EL (cell line): ENCODE results near the gene PDGFA.

Experiments
- DNase-seq: peaks from one replicate; pipeline ENCODE4 v3.0.0-alpha.2; 2016

Gene PDGFA

DNA sequence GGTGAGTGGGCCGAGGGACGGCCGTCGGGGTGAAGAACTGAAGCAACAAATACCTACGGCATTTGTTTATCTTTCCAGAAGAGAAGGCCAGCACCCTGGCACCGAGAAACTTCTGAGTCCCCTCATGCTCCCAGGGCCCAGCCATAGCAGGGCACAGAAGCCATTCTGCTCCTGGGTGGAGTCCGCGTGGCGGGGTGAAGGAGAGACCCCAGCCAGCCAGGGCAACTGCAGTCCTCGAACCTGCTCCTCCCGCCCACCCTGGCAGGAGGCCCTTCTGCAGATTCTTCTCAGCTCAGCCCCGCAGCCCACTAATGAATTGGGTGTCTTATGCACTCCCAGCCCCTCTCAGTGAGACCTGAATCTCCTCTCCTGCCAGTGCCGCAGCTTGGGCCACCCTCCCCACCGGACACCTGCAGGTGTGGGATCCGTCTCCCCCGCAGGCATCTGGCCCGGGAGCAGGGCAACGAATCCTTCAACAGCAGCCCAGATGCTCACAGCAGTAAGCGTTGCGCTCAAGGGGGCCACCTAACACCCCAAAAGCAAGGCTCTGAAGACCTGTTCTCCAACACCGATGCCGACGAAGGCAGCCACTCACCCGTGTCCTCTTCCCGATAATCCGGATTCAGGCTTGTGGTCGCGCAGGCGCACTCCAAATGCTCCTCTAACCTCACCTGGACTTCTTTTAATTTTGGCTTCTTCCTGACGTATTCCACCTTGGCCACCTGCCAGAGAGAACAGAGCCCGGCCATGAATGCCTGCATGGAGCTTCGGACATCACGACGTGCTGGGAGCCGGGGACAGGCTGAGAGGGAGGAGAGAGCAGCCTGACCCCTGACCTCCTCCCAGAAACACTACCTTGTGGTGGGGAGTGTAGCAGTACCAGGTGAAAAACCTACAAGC, 18.9 kb downstream of the PDGFA start:
- DNase-seq = no peak

DNA sequence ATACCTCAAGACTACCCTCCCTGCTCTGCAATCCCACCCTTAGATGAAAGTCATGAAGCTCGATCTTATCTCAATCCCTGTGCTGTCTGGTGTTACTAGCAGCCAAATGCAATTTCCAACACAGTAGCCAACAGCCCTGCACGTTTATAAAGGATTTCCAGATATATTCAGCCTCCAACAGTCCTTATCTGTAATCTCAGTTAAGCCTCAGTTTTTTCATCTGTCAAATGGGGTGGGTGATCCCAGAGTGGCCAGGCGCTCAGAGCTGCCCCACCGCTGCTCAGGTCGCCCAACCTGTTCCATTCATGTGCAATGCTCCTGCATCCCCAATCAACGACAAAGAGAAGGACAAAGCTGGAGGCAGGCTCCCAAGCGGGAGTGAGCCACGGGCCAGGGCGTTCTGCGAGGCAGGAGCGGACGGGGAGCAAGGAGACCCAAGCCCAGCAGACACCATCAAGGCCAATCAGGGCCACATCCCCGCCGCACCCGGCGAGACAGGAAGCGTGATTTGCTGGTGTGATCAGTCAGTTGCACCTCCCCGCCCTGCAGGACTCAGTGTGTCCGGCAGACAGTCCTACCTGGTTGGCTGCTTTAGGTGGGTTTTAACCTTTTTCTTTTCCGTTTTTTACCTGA, 19.7 kb downstream of the PDGFA start:
- DNase-seq = no peak

DNA sequence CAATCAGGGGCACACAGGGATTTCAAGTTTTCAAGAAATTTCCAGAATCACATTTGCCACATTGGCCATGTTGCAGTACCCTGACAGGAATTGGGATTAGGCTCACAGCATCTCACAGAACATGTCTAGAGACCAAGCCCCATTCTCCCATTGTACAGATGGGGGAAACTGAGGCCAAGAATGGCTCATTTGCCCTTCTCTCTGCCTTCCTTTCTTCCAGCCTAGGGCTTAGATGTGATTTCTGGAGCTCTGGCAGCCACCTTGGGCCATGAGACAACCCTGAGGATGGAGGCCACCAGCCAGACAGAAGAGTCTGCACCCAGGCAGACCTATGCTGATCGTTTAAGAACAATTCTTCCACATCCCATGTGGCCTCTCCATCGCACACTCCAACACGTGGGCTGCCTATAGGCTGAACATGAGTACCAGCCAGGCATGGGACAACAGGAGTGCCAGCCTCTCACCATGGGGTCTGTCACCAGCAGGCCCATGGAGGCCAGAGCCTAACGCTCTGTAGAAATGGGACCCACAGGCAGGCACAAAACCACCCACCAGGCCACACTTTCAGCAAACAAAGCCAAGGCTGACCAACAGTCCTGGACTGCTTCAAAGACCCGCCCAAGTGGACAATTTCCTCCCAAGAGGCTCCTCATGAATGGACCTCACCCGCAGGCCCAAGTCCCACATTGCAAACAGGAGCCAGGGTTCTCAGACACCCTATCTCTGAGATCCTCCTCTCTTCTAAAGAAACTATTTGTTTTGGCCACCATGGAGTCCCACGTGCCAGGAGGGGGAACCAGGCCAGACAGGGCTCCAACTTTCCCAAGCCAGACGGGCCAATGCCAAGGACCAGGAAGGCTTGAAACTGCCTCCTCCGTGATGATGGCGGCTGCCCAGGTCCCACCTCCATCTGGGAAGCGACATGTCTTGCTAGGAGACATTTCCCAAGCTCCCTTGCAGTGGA, 20.7 kb downstream of the PDGFA start:
- DNase-seq = no peak

DNA sequence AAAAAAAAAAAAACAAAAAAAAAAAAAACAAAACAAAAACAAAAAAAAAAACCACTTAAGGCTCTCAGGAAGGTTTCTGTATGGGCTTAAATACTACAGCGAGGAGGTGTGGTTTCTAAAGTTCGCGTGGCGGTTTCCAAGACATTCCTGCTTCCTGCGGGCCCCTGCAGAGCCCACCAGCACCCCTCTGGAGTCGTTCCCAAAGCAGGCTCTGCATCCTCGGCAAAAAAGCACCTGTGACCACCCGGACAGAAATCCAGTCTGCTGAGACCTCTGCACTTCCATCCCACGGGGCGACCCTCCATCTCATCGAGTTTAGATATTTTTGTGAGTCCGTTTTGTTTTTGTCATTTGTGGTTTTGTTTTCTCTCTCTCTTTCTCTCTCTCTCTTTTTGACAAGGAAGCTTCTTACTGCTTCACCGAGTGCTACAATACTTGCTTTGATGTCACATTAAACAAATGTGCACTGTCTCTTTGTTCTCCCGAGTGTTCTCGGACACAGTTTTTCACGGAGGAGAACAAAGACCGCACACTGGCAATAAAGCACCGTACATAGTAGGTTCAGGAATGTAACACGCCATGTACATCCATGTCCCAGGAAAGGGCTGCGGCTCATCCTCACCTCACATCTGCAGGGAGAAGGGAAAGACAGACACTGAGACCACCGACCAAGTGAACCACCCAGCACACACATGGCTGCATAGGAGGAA, 21.5 kb downstream of the PDGFA start:
- no peak for DNase-seq

DNA sequence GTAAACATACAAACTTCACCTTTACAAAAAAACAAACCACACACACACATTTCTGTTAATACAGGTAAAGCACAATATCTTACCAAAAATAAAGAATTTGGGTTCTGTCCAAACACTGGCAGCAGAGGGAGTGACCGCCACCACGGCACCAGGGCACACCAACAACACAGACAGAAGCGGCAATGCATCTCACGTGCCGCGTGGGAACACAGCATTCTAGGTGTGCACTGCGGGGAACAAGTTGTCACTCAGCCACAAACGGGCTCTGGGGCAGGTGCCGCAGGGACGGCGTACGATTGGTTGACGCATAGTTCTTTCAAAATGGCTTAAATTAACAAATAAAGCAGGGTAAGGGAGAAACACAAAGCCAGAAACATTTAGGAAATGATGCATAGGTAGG, 22.3 kb downstream of the PDGFA start:
- DNase-seq = no peak

DNA sequence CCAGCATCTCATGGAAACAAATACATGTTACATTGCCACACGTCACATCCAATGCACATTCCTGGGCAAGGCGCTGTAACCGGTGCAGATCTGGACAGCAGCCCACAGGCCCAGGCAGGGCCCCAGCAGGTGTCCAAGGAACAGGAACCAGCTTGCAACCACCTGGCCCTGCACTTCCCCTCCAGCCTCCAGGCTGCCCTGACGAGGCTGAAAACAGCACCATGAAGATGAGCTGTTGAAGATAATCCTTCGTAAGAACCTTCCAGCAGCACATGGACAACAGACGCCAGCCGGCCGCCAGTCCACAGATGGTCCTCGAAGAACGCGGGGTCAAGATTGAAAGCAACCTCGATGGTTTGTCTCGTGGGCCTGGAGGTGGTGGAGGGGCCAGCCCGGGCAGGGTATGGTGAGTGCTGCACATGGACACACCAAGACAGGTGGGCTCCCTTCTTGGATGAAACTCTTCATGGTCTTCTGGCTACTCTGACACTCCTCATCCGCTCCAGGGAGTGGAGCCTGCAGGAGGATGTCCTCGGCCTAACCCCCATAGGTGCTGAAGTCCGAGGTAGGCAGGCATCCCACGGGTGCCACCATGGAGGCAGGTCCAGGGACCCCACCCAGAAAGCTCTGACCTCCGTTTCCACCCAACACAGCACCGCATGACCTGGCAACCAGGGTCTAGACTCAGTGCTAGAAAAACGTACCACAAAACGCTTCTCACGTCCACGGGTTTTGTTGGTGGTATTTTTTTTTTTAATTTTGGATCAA, 22.9 kb downstream of the PDGFA start:
- no peak for DNase-seq

DNA sequence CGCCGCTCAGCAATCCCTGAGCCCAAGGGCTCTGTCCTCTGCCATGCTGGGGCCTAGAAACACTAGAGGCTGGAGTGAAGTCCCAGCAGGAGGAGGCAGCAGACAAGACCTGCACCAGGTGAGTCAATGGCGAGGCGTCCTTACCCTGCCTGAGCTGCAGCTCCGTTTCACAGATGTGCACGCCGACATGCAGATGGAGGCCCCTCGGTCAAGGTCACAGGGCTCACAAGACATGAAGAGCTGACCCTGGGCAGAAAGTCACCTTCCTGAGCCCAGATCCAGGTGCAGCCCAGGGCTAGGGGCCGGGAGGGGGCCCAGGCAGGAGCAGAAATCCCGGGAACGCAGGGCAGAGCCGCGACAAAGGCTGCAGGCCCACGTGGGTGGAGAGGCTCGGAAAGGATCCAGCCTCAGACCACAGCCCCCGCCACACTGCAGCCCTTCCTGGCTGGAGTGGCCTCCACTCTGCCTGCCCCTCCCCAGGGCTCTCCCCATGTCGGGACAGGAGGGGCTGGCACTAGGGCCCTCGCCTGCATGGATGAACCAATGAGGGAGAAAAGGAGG, 23.8 kb downstream of the PDGFA start:
- no peak for DNase-seq

DNA sequence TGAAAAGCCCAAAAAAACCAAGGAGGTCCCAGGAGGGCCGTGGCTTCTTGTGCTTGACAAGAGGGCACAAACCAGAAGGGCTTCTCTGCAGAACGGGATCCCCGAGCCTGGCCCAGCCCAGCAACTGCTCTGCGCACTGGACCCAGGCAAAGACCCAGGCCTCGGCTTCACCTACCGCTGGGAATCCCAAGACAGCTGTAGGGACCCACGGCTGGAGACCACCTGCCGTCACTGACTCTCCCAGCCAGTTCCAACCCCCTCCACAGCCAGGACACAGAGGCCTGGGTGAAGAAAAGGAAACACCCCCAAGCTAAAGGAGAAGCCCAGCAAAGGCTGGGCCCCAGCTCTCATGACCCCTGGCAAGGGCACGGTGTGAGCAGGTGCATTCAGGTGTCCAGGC, 24.3 kb downstream of the PDGFA start:
- no peak for DNase-seq

DNA sequence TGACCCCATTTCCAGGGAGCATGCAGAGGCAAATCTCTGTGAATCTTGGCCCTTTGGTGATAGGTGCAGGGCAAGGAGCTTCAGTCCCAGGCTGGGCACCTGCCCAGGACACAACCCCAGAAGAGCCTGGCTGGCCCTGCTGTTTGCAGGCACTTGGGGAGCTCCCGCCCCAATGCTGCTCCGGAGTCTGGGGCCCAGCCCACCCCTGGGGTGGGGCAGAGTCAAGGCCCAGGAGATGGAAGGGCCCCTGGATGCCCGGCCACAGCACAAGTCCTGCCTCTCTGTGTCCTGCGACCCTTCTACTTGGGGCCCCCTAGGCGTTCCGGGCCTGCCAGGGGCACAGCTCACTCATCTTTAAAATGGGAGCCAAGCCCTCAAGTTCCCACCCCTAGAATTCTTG, 24.7 kb downstream of the PDGFA start:
- no peak for DNase-seq

DNA sequence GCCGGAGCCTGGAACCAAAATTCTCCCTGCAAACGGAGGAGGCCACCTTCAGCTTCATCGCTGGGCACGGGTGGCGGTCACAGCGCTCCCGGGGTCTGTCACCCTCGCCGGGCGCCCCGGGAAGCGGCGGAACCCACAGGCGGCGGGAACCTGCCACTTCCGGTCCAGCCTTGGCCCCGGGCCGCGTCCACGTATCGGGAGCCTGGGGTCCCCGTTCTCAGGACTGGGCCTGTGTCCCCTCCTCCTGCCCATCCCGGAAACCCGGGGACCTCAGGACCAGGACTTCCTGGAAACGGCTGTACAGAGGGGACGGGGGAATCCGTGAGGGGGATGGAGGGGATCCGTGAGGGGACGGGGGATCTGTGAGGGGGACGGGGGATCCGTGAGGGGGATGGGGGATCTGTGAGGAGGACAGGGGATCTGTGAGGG, 25.4 kb downstream of the PDGFA start:
- DNase-seq = no peak

DNA sequence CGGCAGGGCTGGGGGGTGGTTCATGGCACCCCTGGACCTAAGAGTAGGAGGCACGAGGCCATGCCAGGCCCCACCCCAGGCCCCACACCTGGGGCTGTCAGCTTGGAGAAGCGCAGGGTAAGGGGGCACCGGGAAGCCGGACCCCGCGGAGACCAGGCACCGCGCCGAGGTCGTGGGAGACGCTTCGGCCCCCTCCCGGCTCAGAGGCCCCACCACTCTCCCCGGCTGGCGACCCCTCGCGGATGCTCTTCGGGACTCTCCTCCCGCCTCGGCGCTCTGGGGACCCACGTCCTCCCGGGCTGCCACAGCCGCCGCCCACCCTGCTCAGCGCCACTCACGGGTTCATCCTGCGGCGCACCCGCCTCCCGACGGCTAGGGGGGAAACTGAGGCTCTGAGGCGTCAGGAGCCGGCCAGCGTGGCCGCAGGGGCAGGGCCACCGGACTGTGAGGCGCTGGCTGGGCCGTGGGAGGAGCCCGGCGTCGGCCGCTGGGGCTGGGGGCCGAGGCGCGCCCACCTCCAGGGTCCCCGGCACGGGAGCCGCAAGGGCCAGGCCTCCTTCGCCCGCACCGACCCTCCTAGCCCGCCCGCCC, 25.9 kb downstream of the PDGFA start:
- no peak for DNase-seq

DNA sequence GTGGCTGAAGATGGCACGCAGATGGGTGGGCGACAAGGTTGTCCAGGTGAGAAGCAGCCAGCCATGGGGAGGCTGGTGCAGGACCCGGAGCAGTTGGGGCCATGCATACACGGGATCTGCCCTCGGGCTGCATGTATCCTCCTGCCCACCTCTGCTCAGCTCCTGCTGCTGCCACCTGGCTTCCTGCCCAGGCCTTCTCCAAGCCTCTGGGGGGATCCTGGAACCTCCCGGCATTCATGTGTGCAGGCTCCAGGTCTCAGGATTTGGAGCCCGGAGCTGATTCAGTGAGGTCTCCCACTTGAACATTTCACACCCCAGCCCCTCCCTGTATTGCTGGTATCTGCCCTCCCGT, 27.0 kb downstream of the PDGFA start:
- no peak for DNase-seq

DNA sequence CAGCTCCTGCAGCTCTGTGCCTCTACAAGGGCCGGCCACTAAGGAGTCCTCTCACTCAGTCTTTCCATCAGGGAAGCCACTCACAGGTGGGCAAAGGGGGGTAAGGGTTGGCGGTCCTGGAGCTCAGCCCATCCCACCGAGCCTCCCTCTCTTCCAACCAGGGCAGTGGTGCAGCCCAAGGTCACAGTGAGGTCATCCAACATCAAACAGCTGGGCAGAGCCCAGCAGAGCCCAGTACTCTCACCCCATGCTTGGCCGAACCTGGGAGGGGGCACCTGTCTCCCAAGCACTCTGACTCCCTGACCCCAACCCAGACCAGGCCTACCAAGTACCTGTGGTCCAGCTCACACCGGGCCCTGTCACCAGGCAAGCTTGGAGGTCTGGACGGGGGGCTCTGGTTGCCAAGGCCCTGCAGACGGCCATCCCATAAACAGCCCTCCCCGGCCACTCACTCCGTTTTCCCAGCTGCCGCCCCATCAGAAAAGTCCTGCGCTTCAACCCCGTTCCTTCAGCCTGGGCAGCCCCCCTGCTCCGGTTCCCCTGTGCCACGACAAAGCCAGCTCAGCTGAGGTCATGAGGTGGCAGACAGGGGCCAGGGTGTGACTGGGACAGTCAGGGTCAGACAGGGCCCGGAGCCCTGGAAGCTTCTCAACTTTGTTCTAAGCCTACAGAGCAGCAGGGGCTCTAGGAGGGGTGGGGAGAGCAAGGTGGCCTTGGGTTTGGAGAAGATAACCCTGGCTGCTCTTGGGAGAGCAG, 27.5 kb downstream of the PDGFA start:
- DNase-seq = no peak

DNA sequence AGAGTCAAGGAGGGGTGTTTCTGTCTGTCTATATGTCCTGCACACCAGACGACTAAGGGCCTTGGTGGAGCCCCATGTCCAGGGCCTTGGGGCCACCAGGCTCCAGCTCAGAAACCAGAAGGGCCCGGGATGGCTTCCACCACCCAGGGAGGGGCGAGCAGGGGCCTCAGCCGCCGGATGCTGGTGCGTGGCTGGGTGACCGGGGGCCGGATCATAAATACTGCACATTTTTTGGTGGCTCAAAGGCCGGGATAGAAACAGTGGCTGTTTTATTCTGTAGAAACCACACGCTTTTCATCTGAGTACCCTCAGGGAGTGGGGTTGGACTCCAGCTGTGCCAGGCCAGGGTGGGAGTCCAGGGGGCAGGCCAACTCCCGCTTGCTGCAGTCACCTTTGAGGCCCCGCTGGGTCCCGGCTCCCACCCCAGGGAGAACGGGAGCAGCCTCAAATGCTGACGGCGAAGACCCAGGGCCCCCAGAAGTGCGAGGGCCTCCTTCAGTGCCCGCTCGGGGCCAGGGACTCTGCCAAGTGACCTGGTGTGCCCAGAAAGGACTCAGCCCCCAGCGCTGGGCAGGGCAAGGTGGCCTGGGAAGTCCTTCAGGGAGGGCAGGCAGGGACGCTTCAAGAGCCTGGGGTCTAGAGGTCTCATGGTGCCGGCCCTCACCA, 28.2 kb downstream of the PDGFA start:
- DNase-seq = no peak

DNA sequence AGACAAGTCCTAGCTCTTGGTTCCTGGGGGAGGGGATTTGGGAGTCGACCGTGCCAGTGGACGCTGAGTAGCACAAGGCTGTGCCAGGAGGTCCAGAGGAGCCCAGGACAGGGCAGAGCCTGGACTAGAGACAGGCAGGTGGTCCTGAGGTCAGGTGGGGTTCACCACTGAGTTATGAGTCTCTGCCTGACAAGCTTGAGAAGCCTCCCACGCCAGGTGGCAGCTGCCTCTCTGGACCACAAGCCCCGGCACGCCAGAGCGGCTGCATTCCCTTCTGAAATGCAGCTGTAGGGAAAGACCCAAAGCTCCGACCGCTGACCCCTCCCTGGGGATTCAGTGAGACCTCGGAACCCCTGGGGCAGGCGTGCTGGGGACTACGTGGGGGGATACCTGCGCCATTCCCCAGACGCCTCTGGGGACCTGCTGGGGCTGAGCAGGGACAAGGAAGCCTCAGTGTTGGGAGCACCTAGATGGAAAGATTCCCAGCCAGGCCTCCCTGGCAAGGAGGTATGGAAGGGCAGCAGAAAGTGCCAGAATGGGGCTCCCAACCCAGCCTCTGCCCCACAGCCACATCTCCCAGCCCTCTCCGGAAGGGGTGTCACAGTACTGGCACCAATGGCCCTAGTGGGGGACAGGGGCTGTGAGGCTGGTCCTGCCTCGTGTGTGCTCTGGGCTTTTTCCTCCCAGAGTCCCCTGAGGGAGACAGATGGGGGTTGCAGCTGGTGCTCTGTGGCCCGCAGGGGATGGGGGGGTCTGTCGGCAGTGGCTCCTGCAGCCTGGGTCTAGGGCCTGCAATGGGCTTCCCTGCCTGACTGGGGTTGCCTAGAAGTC, 29.0 kb downstream of the PDGFA start:
- DNase-seq = no peak

DNA sequence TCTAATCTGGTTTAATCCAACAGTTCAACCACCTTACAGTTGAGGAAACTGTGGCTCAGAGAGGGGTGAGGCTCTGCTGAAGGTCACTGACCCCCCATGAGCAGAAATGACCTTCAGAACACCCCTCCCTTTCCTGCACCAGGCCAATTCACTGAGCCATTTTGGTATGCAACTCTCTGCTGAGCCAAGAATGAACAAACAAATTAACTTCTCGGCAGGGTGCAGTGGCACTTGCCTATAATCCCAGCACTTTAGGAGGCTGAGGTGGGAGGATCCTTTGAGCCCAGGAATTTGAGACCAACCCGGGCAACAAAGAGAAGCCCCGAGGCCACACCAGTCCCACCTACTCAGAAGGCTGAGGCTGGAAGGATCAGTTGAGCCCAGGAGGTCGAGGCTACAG, 29.8 kb downstream of the PDGFA start:
- DNase-seq = no peak

DNA sequence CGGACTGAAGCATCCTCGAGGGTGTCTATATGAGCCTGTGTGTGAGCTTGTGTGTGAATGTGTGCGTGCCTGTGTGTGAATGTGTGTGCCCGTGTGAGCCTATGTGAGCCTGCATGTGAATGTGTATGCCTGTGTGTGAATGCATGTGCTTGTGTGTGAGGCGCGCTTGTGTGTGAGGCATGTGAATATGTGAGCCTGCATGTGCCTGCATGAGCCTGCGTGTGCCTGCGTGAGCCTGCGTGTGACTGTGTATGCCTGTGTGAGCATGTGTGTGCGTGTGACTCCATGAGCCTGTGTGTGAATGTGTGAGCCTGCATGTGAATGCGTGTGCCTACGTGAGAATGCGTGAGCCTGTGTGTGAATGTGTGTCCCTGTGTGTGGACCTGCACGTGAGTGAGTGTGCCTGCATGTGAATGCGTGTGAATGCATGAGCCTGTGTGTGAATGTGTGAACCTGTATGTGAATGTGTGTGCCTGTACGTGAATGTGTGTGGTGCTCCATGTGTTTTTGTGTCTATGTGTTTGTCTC, 33.4 kb downstream of the PDGFA start:
- no peak for DNase-seq
